Occipital lobe (tissue), 2 donors: ENCODE measurements around the gene DIP2C. TPM values are rescaled to one million over a fixed set of nuclear protein-coding genes. Genes with fewer than 3 reads are reported as not detected.
A peak's percentile ranks its signal among the peaks of the same experiment; 100 is the strongest.
"Not testable (repeated sequence)": the region's sequence is repeated elsewhere in the genome, so short reads cannot be mapped to it uniquely, and the experiment has no call there.

ENCODE experiments used
- DNase-seq: peaks from one replicate; lab custom pipeline; 2025; lab: John Stamatoyannopoulos, UW
- total RNA-seq: library from RNA; depleted of rRNA; stranded (reverse); fragments of >200 nt; gene quantifications from one replicate; pipeline ENCODE4 v1.2.3, GENCODE V29; 2014

The DIP2C gene
- total RNA-seq, 1 donor from 2014 or later, result 42.0 TPM

DNA sequence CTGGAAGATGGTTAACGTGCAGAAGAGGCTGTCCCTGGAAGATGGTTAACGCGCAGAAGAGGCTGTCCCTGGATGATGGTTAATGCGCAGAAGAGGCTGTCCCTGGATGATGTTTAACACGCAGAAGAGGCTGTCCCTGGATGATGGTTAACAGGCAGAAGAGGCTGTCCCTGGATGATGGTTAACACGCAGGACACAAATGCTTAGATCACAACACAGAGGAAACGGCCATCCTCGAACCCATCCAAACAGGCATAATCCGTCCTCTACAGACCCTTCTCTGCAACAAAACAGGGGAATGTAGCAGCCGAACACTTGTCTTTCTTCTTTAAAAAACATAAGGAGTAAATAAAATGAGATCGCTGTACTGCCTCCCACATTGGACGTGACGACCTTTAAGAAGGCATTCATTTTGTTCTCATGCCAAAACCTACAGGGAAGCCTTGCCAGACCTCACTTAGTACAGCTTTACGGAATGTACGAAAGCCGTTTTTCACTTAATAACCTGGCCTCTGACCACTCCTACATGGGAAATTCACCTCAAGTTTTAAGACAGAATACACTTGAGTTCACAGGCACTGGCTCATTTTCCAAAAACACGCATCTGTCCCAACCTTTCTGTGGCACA is 309.0 kb downstream of the DIP2C start:
- no peak for DNase-seq

GRCh38 chr10:378930-379704 is 310.4 kb downstream of the DIP2C start:
- DNase-seq, result no peak

DNA sequence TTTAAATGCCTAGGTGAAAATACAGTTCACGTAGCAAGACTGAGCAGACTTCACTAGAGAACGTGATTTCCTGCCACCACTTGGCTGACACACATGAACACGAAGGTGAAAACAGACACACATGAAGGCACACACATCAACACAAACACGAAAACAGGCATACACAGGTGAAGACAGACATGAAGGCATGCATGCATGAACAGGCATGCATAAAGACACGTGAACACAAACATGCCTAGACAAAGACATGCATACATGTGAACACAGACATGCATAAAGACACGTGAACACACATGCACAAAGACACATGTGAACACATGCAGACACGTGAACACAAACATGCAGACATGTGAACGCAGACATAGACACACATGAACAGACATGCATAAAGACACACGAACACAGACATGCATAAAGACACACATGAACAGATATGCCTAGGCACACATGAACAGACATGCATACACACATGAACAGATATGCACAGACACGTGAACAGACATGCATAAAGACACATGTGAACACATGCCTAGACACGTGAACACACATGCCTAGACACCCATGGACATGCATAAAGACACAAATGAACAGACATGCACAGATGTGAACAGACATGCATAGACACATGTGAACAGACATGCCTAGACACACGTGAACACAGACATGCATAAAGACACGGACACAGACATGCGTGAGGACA is 311.1 kb downstream of the DIP2C start:
- no peak for DNase-seq

DNA sequence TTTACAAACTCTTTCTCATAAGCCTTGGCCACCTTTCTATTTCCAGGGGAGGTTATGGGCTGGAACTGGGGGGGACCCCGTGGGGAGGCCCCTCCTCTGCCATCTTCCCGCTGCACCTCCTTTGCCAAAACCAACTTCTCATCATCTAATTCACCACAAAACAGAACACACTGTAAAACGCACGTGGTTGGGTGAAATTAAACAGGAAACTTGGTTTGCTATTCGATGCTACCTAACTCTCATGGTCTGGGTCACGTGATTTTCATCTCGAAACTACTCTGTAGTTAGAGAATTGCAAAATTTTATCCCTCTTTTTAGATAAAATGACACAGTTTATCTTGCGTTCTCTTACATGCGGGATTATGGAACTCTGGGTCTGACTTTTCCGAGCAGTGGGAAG is 312.2 kb downstream of the DIP2C start:
- DNase-seq, result no peak

- DNase-seq, result no peak
Observed at GRCh38 chr10:375815-376505, 313.5 kb downstream of the DIP2C start.

DNA sequence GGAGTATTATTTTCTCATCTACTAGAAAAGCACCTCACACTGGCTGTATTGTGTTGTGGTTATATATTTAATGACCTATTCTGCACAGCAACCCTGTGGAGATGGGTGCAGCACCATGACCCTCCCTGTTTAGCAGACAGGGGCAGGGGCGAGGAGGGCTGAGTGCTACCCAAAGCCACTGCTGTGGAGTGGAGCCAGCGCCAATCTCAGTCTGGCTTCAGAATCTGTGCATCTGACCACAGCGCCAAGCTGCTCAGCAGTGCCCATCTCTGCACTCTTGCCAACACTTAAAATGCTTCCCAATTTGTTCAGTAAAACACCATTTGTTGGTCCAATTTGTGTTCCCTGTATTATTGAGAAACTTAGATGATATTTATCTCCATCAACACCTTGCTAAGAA is 315.1 kb downstream of the DIP2C start:
- DNase-seq, result no peak

DNA sequence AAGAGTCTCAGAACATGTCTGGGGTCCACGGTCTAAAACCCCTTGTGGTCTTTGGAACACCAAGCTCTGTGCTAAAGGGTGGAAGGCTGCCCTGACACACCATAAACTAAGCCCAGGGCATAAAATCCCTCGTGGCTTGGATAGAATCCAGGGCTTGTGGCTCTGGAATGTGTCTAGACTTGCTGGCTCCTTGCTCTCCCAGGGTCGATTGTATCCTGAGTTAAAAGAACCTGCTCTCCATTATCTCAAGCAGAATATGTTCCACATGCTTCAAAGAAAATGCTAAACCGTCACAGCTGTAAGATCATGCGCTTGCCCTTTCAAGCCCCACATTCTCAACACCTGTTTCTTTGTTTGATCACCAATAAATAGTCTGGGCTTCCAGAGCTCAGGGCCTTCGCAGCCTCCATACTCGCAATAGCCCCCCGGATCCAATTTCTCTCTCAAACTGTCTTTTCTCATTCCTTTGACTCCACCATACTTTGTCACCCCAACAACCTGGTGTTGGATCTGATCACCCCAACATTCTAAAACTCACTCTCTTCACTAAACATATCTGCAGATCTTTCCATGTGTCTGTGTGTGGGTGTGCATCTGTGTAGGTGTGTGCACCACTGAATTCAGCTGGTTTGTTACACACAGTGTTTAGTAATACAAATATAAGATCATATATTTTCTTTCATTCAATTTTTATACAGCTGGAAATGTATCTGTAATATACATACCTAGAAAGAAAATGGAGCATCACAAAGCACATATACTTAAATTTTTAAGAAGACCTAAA is 315.8 kb downstream of the DIP2C start:
- DNase-seq, result no peak

DNA sequence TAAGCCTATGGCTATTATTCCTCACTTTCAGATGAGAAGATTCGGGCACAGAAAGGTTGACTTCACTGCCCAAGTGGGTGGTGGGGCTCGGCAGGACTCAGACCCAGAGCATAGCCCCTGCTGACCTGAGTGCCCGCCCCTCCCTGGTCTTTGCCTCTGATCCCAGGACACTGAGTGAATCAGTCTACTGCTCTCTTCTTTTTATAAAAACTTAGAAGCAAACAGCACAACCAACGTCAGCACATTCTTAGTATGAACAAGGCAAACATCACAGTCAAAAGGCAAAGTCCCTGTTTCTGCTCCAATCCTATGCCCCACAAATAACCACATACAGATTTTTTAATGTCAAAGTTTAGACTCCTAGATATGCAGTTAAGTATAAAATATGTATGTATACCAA is 316.5 kb downstream of the DIP2C start:
- no peak for DNase-seq

DNA sequence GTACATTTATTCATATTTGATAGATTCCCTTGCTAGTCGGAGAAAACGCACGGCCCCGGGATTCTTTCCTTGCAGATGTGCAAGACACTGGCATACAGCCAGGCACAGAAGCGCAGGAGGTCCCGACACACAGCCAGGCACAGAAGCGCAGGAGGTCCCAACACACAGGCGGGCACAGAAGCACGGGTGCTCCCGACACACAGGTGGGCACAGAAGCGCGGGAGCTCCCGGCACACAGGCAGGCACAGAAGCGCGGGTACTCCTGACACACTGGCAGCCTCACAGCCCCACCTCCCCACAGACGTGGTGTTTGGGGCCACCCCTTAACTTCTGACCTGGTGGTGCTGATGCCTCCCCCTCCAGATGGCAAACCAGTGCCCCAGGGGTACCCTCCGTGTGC is 316.9 kb downstream of the DIP2C start:
- no peak for DNase-seq

DNA sequence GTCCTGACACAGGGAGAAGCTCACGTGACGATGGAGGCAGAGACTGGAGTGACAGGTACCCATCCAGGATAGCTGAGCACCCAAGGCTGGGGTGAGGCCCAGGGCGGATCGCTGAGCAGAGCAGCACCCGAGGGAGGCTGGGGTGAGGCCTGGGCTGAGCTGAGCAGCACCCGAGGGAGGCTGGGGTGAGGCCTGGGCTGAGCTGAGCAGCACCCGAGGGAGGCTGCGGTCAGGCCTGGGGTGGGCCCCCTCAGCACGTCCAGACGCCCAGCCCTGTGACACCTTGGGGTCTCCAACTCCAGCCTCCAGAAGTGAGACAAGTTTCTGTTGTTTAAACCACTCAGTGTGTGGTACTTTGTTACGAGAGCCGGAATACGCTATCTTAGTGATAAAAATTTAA is 318.0 kb downstream of the DIP2C start:
- no peak for DNase-seq

DNA sequence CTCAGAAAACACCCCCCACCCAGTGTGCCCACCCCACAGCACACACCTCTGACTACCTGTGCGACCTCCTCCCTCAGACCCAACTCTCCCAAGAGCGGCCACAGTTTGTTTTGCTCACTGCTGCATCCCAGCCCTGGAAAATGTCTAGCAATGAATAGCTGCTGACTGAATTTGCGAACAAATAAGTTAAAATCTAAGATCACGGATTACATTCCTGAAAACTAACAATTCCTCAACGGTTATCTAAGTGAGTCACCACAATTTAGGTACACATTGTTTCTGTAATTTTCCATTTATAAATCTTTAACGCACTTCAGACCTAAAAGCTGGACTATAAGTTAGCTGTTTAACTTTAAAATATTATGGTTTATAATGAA is 319.0 kb downstream of the DIP2C start:
- no peak for DNase-seq

- DNase-seq, result peak; percentile 47
Observed at GRCh38 chr10:369684-370448, 319.6 kb downstream of the DIP2C start.

DNA sequence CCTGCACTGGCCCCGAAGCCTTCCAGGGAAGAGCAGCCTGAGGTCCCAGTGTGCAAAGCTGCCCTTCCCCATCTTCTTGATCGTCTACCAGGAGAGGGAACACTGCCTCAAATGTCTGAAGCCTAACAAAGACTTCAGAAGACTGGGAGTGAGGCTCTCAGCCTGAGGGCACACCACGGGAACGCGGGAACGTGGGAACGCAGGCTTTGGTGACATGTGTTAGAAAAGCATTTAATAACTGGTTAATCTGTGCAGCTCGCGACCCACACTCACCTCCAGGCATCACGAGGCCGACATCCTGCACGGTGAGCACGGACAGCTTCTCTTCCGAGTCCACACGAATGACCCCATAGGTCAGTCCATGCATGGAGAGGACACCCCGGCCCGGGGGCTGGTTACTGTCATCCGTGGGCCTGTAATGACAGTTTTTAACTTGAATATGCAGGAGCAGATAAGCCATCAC is 320.2 kb downstream of the DIP2C start:
- DNase-seq, result no peak

DNA sequence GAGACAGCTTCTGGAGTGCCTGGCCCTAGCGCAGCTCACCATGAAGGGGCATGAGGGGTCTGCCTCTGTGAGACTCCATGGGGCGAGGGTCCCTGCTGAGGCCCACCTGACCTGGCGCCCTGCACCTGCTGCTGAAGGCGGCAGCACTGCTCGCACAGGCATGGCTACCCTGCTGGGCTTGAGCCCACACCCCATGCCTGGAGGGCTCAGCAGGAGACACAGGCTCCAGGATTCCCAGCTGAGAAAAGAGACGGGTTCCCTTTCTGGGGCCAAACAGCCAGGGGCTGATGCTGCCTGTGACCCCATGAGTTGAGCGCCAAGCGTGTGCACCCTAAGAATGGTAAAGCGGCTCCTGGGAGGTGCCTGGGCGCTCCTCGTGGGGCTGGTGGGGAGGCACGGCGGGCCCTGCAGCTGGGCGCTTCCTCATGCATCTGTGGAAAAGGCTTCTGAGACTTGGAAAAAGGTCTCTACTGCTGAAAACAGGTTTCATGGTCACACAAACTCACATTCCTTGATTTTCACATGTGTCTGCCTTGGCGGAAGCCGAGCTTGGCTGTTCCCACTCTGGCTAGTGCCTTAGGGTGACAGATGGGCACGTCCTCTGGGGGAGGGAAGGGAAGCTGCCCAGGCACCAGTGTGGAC is 320.8 kb downstream of the DIP2C start:
- no peak for DNase-seq

GRCh38 chr10:368107-368506 is 321.4 kb downstream of the DIP2C start:
- DNase-seq, result not testable (repeated sequence)

GRCh38 chr10:367636-368035 is 321.8 kb downstream of the DIP2C start:
- DNase-seq, result no peak

DNA sequence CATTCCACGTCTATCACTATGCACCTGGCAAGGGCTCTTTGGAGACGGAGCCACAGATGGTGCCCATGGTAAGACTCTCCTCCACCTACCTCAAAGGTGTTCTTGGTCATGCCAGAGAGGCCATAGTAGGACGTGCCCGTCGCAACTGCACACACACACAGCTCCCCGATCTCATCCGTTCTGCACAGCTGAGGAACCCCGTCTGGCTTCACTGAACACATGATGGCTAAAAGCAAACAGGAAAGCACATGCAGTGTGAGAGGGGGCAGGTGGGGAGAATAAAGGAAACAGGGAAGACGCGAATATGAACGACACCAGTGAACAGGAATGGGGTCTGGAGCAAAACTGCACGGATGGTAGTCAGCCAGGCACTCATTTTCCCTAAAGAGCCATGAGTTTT is 323.3 kb downstream of the DIP2C start:
- no peak for DNase-seq

GRCh38 chr10:364267-364775 is 325.1 kb downstream of the DIP2C start:
- DNase-seq, result no peak

DNA sequence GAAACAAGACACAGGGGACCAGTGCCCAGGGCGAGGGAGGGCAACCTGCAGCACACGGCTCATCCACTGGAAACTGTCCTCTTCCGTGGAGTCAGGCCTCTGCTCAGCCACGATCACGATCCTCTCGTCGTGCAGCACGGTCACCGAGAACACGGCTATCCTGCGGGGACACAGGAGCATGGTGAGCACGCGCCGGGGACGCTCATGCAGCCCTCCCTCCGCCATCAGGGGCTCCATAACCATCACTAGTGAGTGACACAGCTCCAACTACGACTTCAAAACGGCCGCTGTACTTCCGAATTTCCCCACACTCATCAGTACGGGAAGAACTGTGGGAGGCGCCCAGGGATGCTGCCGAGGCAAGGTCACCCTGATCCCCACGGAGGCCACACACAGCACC is 326.3 kb downstream of the DIP2C start:
- DNase-seq, result no peak
